ENCODE data around the gene TCTN1. TPM values are rescaled to one million over a fixed set of nuclear protein-coding genes. Genes with fewer than 3 reads are reported as not detected.

TCTN1 gene
- 71.4 TPM for polyA plus RNA-seq (2013, experiment 1 of 2)
- 67.0 TPM for polyA plus RNA-seq (2013, experiment 2 of 2)

DNA sequence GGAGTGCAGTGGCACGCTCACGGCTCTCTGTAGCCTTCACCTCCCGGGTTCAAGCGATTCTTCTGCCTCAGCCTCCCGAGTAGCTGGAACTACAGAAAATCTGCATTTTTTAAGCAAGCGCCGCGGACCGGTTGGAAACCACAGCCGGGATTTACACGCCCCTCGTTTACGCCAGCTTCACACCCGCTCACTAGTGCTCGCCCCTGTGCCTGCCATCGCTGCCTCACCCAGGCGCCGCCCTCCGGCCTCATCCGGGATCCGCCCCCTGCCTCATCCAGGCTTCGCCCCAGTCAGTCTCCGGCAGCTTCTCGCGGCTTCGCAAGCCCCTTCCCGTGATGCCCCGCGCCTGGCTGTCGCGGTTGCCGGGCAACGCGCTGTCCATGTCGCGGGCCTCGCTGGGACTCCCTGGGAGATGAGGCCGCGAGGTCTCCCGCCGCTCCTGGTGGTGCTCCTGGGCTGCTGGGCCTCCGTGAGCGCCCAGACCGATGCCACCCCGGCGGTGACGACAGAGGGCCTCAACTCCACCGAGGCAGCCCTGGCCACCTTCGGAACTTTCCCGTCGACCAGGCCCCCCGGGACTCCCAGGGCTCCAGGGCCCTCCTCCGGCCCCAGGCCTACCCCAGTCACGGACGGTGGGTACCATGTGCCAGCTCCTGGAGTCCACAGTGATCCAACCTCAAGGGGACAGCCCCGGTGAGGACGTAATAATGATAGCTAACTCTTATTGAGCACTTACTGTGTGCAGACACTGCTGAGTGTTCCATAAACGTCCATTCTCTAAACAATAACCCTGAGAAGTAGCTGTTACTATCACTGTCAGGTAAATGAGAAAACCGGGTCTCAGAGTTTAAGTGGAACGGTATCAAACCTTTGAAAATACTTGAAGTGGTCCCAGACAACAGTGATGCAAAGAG is at the start of gene TCTN1:
TCTN1 (plus strand) TSS at position 359 of the 914 bp plus-strand sequence; CDS start at position 413, 54 bp downstream.
- Histone ChIP-seq H2BK15ac (ENCODE audit: low read length) (no peak within 1 kb of the TSS), H3K23ac (ENCODE audit: low read depth, low read length, poor library complexity) (peak within 1 kb of the TSS; percentile 98), H2BK12ac (ENCODE audit: low read length) (no peak within 1 kb of the TSS), H4K91ac (ENCODE audit: low read depth, low read length, poor library complexity) (no peak within 1 kb of the TSS), H3K4me1 (ENCODE audit: control insufficient read depth in 2 of 2, insufficient read depth in 1 of 2, low read depth in 1 of 2, low read length in 2 of 2) (peaks cover 2 to 3% of the 10 kb centered on the region in 2 donors), H3K4me3 (ENCODE audit: low read length in 2 of 2) (peak within 1 kb of the TSS; percentile 84 to 86), H3K18ac (ENCODE audit: low read length) (peak within 1 kb of the TSS; percentile 95), H4K8ac (ENCODE audit: low read depth, low read length) (no peak within 1 kb of the TSS), H3K79me1 (ENCODE audit: low read depth, low read length) (no peaks in the 10 kb centered on the region), H3K9me3 (replicated peaks in 1 of 2; ENCODE audit: control insufficient read depth in 2 of 2, insufficient read depth in 1 of 2, low read depth in 1 of 2, low read length in 2 of 2) (no peaks in the 10 kb centered on the region), H3K14ac (ENCODE audit: low read length) (no peak within 1 kb of the TSS), H2AK5ac (ENCODE audit: low read depth, low read length) (no peak within 1 kb of the TSS), H3K27me3 (ENCODE audit: control insufficient read depth in 3 of 3, insufficient read depth in 3 of 3, low read depth in 1 of 3, low read length in 3 of 3) (no peaks in the 10 kb centered on the region), H2BK5ac (ENCODE audit: low read length) (no peak within 1 kb of the TSS), H3K4ac (ENCODE audit: low read length) (no peak within 1 kb of the TSS), H2BK120ac (ENCODE audit: low read depth, low read length) (no peak within 1 kb of the TSS), H3K4me2 (ENCODE audit: insufficient read depth, low read length, poor library complexity, severe bottlenecking) (peak within 1 kb of the TSS; percentile 80), H3K9ac (ENCODE audit: low read depth, low read length, poor library complexity) (peak within 1 kb of the TSS; percentile 89), H3K36me3 (replicated peaks in 1 of 2; ENCODE audit: control insufficient read depth in 2 of 2, insufficient read depth in 2 of 2, low read length in 2 of 2) (peaks cover 3 to 11% of the 10 kb centered on the region in 2 donors), H3K27ac (replicated peaks; ENCODE audit: low read length) (no peak within 1 kb of the TSS), H2AFZ (ENCODE audit: low read length) (peak within 1 kb of the TSS; percentile 94)
- peak; percentile 90 for DNase-seq (ENCODE audit: low spot score)
- no CpG with 5 or more reads among the region's 60 CpGs for WGBS, 2 donors (ENCODE audit: extremely low coverage in 2 of 2, insufficient read length in 2 of 2, insufficient replicate concordance in 1 of 2)

DNA sequence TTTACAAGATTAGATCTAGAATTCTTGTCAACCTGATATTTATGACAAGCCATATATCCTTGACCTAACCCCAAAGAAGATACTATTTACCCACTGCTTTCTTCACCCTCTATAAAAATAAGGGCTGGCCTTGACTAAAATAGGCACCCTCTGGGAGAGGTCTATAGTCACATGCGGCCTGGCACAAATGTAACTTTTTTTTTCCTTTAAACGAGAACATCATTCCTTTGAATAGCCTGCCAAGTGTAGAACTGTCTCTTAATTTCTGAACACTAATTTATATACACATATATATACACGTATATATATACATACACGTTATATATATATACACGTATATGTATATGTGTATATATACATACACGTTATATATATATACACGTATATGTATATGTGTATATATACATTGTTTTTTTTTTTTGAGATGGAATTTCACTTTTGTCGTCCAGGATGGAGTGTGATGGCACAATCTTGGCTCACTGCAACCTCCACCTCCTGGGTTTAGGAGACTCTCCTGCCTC is 49.4 kb upstream of the TCTN1 start:
- Histone ChIP-seq H2BK120ac (ENCODE audit: low read depth, low read length) (no peak overlapping the region), H3K4me2 (ENCODE audit: insufficient read depth, low read length, poor library complexity, severe bottlenecking) (no peak overlapping the region), H4K91ac (ENCODE audit: low read depth, low read length, poor library complexity) (no peak overlapping the region), H4K8ac (ENCODE audit: low read depth, low read length) (no peak overlapping the region), H2BK12ac (ENCODE audit: low read length) (no peak overlapping the region), H3K4me3 (ENCODE audit: low read length in 2 of 2) (no peak overlapping the region), H3K9me3 (replicated peaks in 1 of 2; ENCODE audit: control insufficient read depth in 2 of 2, insufficient read depth in 1 of 2, low read depth in 1 of 2, low read length in 2 of 2) (peaks cover 4% of the 10 kb centered on the region in 2 donors), H3K4me1 (ENCODE audit: control insufficient read depth in 2 of 2, insufficient read depth in 1 of 2, low read depth in 1 of 2, low read length in 2 of 2) (peaks cover 2% of the 10 kb centered on the region in 2 donors), H3K36me3 (replicated peaks in 1 of 2; ENCODE audit: control insufficient read depth in 2 of 2, insufficient read depth in 2 of 2, low read length in 2 of 2) (no peaks in the 10 kb centered on the region), H3K27ac (replicated peaks; ENCODE audit: low read length) (no peak overlapping the region), H3K14ac (ENCODE audit: low read length) (no peak overlapping the region), H2BK15ac (ENCODE audit: low read length) (no peak overlapping the region), H3K18ac (ENCODE audit: low read length) (no peak overlapping the region), H2AFZ (ENCODE audit: low read length) (no peak overlapping the region), H3K4ac (ENCODE audit: low read length) (no peak overlapping the region), H3K27me3 (ENCODE audit: control insufficient read depth in 3 of 3, insufficient read depth in 3 of 3, low read depth in 1 of 3, low read length in 3 of 3) (no peaks in the 10 kb centered on the region), H3K9ac (ENCODE audit: low read depth, low read length, poor library complexity) (no peak overlapping the region), H2BK5ac (ENCODE audit: low read length) (no peak overlapping the region), H3K23ac (ENCODE audit: low read depth, low read length, poor library complexity) (no peak overlapping the region), H2AK5ac (ENCODE audit: low read depth, low read length) (no peak overlapping the region), H3K79me1 (ENCODE audit: low read depth, low read length) (peaks cover 2% of the 10 kb centered on the region)
- DNase-seq (ENCODE audit: low spot score), result no peak
- 100% methylated on average over 1 of the region's 8 CpGs; no CpG with 5 or more reads in 1 of the 2 donors for WGBS, 2 donors (ENCODE audit: extremely low coverage in 2 of 2, insufficient read length in 2 of 2, insufficient replicate concordance in 1 of 2)

DNA sequence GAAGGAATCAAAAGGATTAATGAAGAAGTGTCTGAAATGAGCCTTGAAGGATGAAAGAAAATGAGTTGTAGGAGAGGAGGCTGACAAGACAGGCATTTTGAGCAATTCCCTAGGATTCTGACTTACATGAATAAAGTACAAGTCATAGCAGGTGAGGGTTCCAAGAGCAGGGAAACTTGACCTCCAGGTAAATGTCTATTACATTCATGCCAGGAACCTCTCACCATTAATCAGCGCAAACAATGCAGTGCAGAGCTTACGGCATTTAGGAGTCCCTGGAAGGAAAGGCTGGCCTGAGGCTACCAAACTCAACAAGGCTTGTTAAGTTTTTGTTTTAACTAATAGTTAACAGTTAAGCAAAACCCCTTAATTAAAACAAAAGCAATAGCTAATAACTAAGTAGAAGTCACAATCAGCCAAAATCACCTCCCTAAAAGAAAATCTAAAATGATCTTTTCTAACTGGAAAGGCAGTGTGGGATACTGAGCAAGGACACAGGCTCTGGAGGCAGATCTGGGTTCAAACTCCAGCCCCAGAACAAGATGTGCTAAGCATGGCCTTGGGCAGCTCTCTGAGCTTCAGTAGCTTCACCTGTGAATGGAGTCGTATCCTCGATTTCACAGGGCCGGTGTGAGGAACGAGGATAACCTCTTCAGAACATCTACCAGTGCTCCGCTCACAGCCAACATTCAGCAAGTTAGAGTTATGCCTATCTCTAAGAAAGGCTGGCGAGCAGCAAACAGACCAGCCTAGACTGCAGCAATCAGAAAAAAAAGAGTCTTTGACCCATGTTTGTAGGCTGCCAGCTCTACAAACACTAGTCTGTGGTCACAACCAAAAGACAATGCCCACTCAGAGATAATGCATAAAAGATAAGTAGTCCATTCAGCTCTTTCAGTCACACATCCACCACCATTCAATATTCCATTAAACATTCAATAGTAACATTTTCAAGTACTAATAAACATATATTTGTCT is 47.7 kb upstream of the TCTN1 start:
- no peaks in the 10 kb centered on the region for H3K36me3 ChIP-seq (replicated peaks in 1 of 2; ENCODE audit: control insufficient read depth in 2 of 2, insufficient read depth in 2 of 2, low read length in 2 of 2)
- no peak overlapping the region for H4K91ac ChIP-seq (ENCODE audit: low read depth, low read length, poor library complexity)
- no peak overlapping the region for H3K18ac ChIP-seq (ENCODE audit: low read length)
- no peak overlapping the region for H2BK120ac ChIP-seq (ENCODE audit: low read depth, low read length)
- peaks cover 4% of the 10 kb centered on the region in 2 donors for H3K9me3 ChIP-seq (replicated peaks in 1 of 2; ENCODE audit: control insufficient read depth in 2 of 2, insufficient read depth in 1 of 2, low read depth in 1 of 2, low read length in 2 of 2)
- H3K4me2 ChIP-seq (ENCODE audit: insufficient read depth, low read length, poor library complexity, severe bottlenecking), result no peak overlapping the region
- H2AK5ac ChIP-seq (ENCODE audit: low read depth, low read length), result no peak overlapping the region
- H3K4me1 ChIP-seq (ENCODE audit: control insufficient read depth in 2 of 2, insufficient read depth in 1 of 2, low read depth in 1 of 2, low read length in 2 of 2), result peaks cover 2% of the 10 kb centered on the region in 2 donors
- no peak overlapping the region for H4K8ac ChIP-seq (ENCODE audit: low read depth, low read length)
- no peak overlapping the region for H3K23ac ChIP-seq (ENCODE audit: low read depth, low read length, poor library complexity)
- no peaks in the 10 kb centered on the region for H3K27me3 ChIP-seq (ENCODE audit: control insufficient read depth in 3 of 3, insufficient read depth in 3 of 3, low read depth in 1 of 3, low read length in 3 of 3)
- no peak overlapping the region for H3K4ac ChIP-seq (ENCODE audit: low read length)
- H3K79me1 ChIP-seq (ENCODE audit: low read depth, low read length), result no peaks in the 10 kb centered on the region
- no peak overlapping the region for H2BK15ac ChIP-seq (ENCODE audit: low read length)
- no peak overlapping the region for H3K4me3 ChIP-seq (ENCODE audit: low read length in 2 of 2)
- no peak overlapping the region for H3K27ac ChIP-seq (replicated peaks; ENCODE audit: low read length)
- no peak overlapping the region for H2AFZ ChIP-seq (ENCODE audit: low read length)
- no peak overlapping the region for H2BK12ac ChIP-seq (ENCODE audit: low read length)
- WGBS, 2 donors (ENCODE audit: extremely low coverage in 2 of 2, insufficient read length in 2 of 2, insufficient replicate concordance in 1 of 2), result no CpG with 5 or more reads among the region's 8 CpGs
- H3K14ac ChIP-seq (ENCODE audit: low read length), result no peak overlapping the region
- no peak overlapping the region for H2BK5ac ChIP-seq (ENCODE audit: low read length)
- DNase-seq (ENCODE audit: low spot score), result no peak
- H3K9ac ChIP-seq (ENCODE audit: low read depth, low read length, poor library complexity), result no peak overlapping the region

Data from neuronal stem cell (in vitro differentiated cells).